Measurements from ENCODE around the gene SLC5A6. TPM values are rescaled to one million over a fixed set of nuclear protein-coding genes. Genes with fewer than 3 reads are reported as not detected.

The SLC5A6 gene
- total RNA-seq, 1 experiment from 2014 or later = 111 TPM

DNA sequence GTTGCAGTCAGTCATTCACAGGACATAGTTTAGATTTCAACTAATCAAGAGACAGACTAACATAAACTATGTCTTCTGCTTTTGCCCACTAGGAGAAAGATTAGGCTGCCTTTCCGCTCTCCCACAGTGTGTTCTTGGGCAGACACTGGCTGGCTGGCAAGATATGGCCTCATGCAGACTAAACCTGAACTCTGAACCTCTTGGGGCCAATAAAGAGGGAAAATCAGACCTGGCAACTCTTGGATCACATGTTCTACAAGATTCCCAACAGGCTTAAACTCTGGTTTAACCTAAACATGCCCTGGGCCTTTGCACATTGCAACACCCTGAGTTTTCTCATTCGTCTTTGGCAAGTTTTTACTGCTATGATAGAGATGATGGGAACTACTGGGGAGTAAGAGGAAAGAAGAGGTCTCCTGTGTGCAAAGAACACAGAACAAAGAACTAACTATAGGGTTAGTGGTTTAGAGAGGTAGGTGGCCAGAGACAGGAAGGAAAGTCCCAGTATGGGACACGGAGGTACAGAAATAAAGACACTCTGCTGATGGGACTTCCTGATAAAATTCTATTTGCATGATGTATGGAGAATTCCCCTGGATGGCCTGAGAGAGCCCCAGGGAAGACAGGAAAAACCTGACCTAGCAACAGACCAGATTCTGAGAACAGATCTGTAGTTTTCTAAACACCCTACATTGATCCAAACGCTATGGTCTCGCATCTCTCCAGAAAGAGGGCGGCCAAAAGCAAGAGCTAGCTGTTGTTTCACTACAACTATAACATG, 2.3 kb downstream of the SLC5A6 start:
- Mint-ChIP-seq H3K4me3 (peak overlapping the region; percentile 51), H3K9me3 (no peaks in the 10 kb centered on the region), H3K4me1 (peaks cover 25% of the 10 kb centered on the region), H3K27ac (peak overlapping the region; percentile 78), H3K36me3 (peaks cover 52% of the 10 kb centered on the region), H3K27me3 (ENCODE audit: low read depth) (no peaks in the 10 kb centered on the region)
- TF ChIP-seq, protein P1, sequence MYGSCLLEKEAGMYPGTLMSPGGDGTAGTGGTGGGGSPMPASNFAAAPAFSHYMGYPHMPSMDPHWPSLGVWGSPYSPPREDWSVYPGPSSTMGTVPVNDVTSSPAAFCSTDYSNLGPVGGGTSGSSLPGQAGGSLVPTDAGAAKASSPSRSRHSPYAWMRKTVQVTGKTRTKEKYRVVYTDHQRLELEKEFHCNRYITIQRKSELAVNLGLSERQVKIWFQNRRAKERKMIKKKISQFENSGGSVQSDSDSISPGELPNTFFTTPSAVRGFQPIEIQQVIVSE (CRISPR knock-in tag; IDR thresholded peaks at IDR 0.05; ENCODE audit: borderline replicate concordance) = no peak
- TF ChIP-seq, protein P2, sequence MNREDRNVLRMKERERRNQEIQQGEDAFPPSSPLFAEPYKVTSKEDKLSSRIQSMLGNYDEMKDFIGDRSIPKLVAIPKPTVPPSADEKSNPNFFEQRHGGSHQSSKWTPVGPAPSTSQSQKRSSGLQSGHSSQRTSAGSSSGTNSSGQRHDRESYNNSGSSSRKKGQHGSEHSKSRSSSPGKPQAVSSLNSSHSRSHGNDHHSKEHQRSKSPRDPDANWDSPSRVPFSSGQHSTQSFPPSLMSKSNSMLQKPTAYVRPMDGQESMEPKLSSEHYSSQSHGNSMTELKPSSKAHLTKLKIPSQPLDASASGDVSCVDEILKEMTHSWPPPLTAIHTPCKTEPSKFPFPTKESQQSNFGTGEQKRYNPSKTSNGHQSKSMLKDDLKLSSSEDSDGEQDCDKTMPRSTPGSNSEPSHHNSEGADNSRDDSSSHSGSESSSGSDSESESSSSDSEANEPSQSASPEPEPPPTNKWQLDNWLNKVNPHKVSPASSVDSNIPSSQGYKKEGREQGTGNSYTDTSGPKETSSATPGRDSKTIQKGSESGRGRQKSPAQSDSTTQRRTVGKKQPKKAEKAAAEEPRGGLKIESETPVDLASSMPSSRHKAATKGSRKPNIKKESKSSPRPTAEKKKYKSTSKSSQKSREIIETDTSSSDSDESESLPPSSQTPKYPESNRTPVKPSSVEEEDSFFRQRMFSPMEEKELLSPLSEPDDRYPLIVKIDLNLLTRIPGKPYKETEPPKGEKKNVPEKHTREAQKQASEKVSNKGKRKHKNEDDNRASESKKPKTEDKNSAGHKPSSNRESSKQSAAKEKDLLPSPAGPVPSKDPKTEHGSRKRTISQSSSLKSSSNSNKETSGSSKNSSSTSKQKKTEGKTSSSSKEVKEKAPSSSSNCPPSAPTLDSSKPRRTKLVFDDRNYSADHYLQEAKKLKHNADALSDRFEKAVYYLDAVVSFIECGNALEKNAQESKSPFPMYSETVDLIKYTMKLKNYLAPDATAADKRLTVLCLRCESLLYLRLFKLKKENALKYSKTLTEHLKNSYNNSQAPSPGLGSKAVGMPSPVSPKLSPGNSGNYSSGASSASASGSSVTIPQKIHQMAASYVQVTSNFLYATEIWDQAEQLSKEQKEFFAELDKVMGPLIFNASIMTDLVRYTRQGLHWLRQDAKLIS (CRISPR knock-in tag; IDR thresholded peaks at IDR 0.05; ENCODE audit: borderline replicate concordance) = no peak
- peak; percentile 42; the same call in 1 of the 2 replicates for TF ChIP-seq GABPB1 (CRISPR knock-in tag; IDR thresholded peaks at IDR 0.05)
- ChIA-PET POLR2A (no interaction called here), CTCF (no interaction called here)
- ATAC-seq = no peak
- no peak for DNase-seq (ENCODE audit: low spot score)

DNA sequence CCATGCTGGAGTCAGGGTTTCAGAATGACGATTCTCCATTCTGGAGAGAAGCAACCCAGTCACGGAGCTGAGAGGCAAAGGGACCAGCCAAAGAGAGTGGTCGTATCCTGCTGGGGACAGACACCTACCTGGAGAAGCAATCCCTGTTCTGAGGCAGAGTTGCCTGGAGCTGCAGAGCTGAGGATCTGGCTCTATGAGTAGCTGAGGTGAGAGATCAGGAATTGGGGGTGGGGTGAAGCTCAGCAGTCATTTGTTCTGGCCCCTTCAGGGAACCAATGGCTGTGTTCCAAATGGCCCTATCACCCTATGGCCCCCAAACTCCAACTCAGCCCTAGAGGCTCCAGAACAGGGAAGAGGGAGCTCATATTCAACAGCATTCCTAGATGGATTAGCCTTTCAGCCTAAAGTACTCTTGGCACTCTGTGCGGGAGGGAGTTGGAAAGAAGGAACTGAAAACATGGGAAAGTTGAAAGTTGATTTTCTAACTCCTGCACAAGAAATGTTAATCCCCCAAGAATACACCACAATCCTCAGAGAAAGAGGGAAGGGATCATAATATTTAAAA, 3.5 kb downstream of the SLC5A6 start:
- DNase-seq (ENCODE audit: low spot score) (no peak), ATAC-seq (no peak)
- H3K9me3 Mint-ChIP-seq = no peaks in the 10 kb centered on the region
- ChIA-PET CTCF (interaction anchor here (0.6 to 2.2 kb wide), 3 partner anchors 17 to 91 kb away, joined by 3 to 9 read pairs (median 3); no protein-coding TSS in a partner anchor), POLR2A (interaction anchor here (0.8 kb wide), 1 partner anchor 9 kb away, joined by 3 read pairs; no protein-coding TSS in a partner anchor)
- 0 out of 2 replicates have a peak overlapping the region, but pooled peaks have one; percentile 20 for H3K27ac Mint-ChIP-seq
- H3K36me3 Mint-ChIP-seq = peaks cover 65% of the 10 kb centered on the region
- H3K27me3 Mint-ChIP-seq (ENCODE audit: low read depth) = no peaks in the 10 kb centered on the region
- peaks cover 23% of the 10 kb centered on the region for H3K4me1 Mint-ChIP-seq
- no peak overlapping the region for H3K4me3 Mint-ChIP-seq
- TF ChIP-seq ZNF317 (CRISPR knock-in tag; IDR thresholded peaks at IDR 0.05; ENCODE audit: borderline replicate concordance, low read depth) (no peak), CREB1 (CRISPR knock-in tag; IDR thresholded peaks at IDR 0.05) (no peak), JAZF1 (CRISPR knock-in tag; IDR thresholded peaks at IDR 0.05) (no peak), TEAD4 (CRISPR knock-in tag; IDR thresholded peaks at IDR 0.05) (no peak), NFYB (CRISPR knock-in tag; conservative IDR thresholded peaks at IDR 0.05; ENCODE audit: low read depth) (no peak), NFE2L1 (CRISPR knock-in tag; IDR thresholded peaks at IDR 0.05) (no peak), RORB (CRISPR knock-in tag; IDR thresholded peaks at IDR 0.05) (no peak)
- TF ChIP-seq, protein P3, sequence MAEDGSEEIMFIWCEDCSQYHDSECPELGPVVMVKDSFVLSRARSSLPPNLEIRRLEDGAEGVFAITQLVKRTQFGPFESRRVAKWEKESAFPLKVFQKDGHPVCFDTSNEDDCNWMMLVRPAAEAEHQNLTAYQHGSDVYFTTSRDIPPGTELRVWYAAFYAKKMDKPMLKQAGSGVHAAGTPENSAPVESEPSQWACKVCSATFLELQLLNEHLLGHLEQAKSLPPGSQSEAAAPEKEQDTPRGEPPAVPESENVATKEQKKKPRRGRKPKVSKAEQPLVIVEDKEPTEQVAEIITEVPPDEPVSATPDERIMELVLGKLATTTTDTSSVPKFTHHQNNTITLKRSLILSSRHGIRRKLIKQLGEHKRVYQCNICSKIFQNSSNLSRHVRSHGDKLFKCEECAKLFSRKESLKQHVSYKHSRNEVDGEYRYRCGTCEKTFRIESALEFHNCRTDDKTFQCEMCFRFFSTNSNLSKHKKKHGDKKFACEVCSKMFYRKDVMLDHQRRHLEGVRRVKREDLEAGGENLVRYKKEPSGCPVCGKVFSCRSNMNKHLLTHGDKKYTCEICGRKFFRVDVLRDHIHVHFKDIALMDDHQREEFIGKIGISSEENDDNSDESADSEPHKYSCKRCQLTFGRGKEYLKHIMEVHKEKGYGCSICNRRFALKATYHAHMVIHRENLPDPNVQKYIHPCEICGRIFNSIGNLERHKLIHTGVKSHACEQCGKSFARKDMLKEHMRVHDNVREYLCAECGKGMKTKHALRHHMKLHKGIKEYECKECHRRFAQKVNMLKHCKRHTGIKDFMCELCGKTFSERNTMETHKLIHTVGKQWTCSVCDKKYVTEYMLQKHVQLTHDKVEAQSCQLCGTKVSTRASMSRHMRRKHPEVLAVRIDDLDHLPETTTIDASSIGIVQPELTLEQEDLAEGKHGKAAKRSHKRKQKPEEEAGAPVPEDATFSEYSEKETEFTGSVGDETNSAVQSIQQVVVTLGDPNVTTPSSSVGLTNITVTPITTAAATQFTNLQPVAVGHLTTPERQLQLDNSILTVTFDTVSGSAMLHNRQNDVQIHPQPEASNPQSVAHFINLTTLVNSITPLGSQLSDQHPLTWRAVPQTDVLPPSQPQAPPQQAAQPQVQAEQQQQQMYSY (CRISPR knock-in tag; IDR thresholded peaks at IDR 0.05) = no peak
- TF ChIP-seq, protein P4, sequence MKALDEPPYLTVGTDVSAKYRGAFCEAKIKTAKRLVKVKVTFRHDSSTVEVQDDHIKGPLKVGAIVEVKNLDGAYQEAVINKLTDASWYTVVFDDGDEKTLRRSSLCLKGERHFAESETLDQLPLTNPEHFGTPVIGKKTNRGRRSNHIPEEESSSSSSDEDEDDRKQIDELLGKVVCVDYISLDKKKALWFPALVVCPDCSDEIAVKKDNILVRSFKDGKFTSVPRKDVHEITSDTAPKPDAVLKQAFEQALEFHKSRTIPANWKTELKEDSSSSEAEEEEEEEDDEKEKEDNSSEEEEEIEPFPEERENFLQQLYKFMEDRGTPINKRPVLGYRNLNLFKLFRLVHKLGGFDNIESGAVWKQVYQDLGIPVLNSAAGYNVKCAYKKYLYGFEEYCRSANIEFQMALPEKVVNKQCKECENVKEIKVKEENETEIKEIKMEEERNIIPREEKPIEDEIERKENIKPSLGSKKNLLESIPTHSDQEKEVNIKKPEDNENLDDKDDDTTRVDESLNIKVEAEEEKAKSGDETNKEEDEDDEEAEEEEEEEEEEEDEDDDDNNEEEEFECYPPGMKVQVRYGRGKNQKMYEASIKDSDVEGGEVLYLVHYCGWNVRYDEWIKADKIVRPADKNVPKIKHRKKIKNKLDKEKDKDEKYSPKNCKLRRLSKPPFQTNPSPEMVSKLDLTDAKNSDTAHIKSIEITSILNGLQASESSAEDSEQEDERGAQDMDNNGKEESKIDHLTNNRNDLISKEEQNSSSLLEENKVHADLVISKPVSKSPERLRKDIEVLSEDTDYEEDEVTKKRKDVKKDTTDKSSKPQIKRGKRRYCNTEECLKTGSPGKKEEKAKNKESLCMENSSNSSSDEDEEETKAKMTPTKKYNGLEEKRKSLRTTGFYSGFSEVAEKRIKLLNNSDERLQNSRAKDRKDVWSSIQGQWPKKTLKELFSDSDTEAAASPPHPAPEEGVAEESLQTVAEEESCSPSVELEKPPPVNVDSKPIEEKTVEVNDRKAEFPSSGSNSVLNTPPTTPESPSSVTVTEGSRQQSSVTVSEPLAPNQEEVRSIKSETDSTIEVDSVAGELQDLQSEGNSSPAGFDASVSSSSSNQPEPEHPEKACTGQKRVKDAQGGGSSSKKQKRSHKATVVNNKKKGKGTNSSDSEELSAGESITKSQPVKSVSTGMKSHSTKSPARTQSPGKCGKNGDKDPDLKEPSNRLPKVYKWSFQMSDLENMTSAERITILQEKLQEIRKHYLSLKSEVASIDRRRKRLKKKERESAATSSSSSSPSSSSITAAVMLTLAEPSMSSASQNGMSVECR (CRISPR knock-in tag; IDR thresholded peaks at IDR 0.05; ENCODE audit: borderline replicate concordance) = no peak
- TF ChIP-seq, protein P5, sequence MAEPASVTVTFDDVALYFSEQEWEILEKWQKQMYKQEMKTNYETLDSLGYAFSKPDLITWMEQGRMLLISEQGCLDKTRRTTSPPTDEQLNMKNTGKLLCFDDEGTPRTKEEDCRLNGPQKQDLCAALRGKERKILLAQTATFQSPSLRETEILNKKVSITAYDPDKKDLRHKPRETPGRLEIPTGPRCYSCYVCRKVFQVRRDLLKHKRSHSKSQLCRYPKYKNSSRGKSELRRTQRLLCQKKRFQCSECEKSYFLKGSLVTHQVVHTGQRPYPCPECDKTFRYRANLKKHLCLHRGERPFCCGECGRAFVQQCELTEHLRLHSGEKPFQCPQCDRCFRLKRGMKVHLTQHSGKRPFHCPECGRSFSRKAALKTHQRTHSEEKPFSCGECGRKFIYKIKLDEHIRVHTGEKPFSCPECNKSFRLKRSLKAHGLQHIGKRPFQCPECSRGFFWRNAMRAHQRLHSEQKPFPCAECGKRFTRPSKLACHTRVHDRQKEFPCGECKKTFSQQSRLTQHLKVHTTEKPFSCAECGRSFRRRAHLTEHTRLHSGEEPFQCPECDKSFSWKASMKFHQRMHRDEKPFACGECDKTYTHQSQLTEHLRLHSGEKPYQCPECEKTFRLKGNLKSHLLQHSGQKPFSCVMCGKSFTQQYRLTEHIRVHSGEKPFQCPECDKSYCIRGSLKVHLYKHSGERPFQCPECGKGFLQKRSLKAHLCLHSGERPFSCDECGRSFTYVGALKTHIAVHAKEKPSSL (CRISPR knock-in tag; conservative IDR thresholded peaks at IDR 0.05) = no peak
- TF ChIP-seq, protein P2 (CRISPR knock-in tag; IDR thresholded peaks at IDR 0.05; ENCODE audit: borderline replicate concordance) = no peak

Data from WTC11 (cell line).